NCI-H82 treated with DMSO at 0.1 percent for 48 hours (cell line): Measurements from ENCODE around the gene OR4K14.
"Not testable (repeated sequence)": the region's sequence is repeated elsewhere in the genome, so short reads cannot be mapped to it uniquely, and the experiment has no call there.

ENCODE experiments used
- DNase-seq: peaks from one replicate; lab custom pipeline; 2025; ENCODE audit not compliant: unreplicated experiment; lab: John Stamatoyannopoulos, UW

OR4K14 gene, protein sequence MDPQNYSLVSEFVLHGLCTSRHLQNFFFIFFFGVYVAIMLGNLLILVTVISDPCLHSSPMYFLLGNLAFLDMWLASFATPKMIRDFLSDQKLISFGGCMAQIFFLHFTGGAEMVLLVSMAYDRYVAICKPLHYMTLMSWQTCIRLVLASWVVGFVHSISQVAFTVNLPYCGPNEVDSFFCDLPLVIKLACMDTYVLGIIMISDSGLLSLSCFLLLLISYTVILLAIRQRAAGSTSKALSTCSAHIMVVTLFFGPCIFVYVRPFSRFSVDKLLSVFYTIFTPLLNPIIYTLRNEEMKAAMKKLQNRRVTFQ

DNA sequence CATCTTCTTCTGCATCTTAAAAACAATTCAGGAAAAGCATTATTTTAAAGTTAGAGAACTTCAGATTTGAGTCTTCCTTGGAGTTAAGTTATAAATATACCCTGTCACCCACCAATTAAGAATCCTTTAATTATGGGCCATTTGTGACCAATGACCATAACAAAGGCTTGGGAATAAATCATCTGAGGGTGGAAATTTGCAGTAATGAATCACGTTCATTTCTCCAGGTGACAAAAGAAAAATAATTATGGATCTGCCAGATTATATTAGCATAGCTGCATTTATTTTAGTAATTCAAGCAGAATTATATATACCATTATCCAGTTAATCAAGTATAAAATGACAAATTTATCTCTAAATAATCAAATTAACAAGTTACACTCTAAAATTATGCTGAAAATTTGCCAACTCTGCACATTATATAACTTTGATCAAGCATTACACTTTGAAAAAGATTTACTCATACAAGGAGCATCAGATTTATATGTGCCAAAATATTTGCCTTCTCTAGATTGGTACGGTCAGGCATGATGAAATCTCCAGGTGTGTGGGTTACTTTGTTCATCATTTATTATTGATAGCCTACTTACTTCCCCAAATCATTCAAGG lies at the start of gene OR4K14:
Gene OR4K14, minus strand, starts transcription at position 51 of the 609 bp plus-strand sequence. CDS start 4,114 bp downstream, outside the sequence.
- no peak for DNase-seq

DNA sequence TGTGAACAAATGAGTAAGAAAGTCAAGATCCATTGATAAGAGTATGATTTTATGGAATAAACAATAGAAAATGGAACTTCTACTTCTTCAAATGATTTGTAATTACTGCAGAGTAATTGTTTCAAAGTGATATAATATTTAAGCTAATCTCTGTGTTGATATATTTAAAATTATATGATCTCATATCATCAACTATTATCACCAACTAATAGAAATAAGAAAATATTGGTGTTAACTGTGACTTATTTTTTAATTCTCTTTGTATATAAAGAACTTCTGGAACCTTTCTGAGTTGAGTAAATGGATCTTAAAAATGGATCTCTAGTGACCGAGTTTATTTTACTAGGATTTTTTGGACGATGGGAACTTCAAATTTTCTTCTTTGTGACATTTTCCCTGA lies 40.6 kb upstream of the OR4K14 start, which contains the start of gene OR4L1:
Gene OR4L1, plus strand, starts transcription at position 301 of the 400 bp plus-strand sequence. Its CDS starts 0 bp downstream, at position 301.
- DNase-seq, result no peak

DNA sequence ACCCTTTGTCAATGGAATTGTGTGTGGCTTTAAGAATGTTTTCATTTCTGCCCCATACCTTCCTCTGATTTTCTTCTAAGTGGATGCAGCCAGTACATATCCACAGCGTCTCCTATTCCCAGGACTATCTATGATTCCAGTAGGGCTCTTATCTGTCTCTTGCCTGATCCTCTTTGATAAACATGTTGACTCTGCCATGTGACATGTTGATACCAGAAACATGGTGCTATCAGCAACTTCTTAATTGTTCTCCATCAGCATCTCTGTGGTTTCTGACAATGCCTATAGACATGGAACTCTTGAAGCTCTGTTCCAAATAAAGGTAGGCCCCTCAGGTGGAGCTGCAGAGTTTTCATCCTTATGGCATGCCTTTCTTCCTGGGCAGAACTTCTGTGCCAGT lies 29.1 kb upstream of the OR4K14 start:
- DNase-seq, result no peak

- DNase-seq, result no peak
These were observed 25.1 kb upstream of the OR4K14 start for GRCh38 chr14:20044243-20044642.

GRCh38 chr14:20035938-20036337 lies 16.8 kb upstream of the OR4K14 start, which contains the start of gene OR4K13:
Gene OR4K13, minus strand, starts transcription at chr14:20036038. Its CDS starts 1,280 bp downstream, at chr14:20034758.
- DNase-seq, result no peak

DNA sequence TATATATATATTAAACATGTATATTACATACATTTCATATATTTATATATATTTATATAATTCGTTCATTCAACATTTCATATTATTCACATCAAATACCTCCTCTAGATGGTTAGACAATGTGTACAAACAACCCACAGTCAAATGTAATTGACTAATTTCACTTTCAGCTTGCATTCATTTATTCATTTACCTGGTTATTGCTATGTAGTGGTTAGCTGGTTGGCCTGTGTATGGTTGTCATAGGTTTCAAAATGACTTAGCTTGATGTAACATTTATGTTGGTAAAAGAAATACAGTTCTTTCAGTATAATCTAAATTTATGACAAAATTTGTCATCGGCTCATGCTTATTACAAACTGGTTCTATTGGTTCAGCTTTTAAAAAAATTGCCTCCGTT lies 16.3 kb upstream of the OR4K14 start:
- DNase-seq, result no peak

GRCh38 chr14:20031058-20031457 lies 12.0 kb upstream of the OR4K14 start:
- DNase-seq, result no peak

- no peak for DNase-seq
These were observed 11.0 kb downstream of the OR4K14 start for GRCh38 chr14:20008156-20008555.

DNA sequence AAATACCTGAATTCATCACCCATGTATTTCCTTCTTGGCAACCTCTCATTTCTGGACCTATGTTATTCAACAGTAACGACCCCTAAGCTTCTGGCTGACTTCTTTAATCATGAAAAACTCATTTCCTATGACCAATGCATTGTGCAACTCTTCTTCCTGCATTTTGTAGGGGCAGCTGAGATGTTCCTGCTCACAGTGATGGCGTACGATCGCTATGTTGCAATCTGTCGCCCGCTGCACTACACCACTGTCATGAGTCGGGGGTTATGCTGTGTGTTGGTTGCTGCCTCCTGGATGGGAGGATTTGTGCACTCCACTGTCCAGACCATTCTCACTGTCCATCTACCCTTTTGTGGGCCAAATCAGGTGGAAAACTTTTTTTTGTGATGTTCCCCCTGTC lies 16.8 kb downstream of the OR4K14 start:
- no peak for DNase-seq

DNA sequence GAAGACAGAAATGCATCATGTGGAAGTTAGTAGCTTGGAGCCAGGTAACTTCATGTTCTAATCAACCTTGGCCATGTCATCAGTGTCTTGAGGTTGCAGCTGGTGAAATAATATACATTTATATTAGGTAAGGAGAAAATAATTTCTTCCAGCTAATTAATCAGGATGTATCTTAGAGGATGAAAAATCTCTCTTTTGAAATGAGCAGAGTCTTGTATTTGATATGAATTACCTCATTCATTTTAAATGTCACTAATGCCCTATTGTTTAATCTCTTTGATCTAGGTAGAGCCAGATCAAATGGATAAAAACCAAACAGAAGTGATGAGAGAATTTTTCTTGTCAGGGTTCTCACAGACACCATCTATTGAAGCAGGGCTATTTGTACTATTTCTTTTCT lies 17.2 kb downstream of the OR4K14 start, which contains the start of gene OR4Q2:
Gene OR4Q2, plus strand, starts transcription at position 301 of the 400 bp plus-strand sequence.
- DNase-seq, result no peak

DNA sequence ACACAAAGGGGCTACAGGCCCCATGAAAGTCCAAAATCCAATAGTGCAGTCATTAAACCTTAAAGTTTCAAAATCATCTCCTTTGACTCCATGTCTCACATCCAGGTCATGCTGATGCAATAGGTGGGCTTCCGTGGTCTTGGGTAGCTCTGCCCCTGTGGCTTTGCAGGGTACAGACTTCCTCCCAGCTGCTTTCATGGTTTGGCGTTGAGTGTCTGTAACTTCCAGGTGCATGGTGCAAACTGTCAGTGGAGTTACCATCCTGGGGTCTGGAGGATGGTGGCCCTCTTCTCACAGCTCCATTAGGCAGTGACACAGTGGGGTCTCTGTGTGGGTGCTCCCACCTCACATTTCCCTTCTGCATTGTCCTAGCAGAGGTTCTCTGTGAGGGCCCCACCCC lies 25.7 kb downstream of the OR4K14 start:
- no peak for DNase-seq

DNA sequence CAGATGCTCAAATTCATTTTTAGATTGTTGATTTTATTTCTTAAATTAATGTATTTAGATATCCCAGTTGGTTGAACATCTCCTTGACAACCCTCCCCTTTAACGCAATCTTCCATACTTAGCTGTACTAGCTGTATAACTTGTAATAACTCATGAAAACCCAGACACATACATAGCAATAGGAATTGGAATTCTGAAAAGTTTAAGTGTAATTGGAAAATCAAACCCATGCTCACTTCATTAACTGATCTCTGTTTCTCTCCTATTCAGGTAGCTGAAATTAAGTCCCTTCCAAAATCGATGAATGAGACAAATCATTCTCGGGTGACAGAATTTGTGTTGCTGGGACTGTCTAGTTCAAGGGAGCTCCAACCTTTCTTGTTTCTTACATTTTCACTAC lies 43.8 kb downstream of the OR4K14 start, which contains the start of gene OR4K15:
Gene OR4K15, plus strand, starts transcription at position 301 of the 400 bp plus-strand sequence. Its CDS starts 0 bp downstream, at position 301.
- DNase-seq, result no peak

- no peak for DNase-seq
These were observed 44.3 kb downstream of the OR4K14 start for GRCh38 chr14:19974844-19975243.

DNA sequence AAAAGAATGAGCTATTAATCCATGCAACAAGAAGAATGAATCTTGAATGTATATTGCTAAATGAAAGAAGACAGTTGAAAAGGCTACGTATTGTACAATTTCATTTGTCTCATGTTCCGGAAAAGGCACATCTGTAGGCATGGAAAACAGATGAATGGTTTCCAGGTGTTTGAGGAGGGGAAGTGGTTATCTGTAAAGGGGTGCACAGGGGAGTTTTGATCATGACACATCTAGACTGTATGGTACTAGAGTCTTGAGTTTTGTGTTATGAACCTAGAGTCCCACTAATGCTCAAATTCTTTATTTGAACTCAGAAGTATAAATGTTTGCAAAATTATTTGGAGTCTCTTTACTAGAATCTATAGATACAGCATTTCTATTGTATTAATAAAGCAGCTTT lies 49.4 kb downstream of the OR4K14 start:
- not testable (repeated sequence) for DNase-seq
